Measurements from ENCODE around the gene PIBF1.
"Not testable (repeated sequence)": the region's sequence is repeated elsewhere in the genome, so short reads cannot be mapped to it uniquely, and the experiment has no call there.

The PIBF1 gene

DNA sequence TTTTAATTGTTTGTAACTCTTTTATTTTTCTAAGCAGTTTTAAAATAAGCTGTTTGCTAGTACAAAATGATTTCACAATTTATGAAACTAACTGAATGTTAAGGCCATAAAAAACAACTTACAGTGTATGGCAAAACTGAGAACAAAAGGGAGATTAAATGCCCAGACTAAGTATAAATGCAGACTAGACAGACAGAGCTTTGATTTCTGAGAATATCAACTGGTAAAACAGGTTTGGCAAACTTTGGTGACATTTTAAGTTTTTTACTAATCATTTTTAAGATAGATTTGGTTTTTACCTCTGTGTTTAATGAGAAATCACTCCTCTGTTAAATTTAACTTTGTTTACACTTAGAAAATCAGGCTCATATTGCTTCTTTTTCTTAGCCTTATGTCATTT lies 149.4 kb downstream of the PIBF1 start:
- no peak for DNase-seq

DNA sequence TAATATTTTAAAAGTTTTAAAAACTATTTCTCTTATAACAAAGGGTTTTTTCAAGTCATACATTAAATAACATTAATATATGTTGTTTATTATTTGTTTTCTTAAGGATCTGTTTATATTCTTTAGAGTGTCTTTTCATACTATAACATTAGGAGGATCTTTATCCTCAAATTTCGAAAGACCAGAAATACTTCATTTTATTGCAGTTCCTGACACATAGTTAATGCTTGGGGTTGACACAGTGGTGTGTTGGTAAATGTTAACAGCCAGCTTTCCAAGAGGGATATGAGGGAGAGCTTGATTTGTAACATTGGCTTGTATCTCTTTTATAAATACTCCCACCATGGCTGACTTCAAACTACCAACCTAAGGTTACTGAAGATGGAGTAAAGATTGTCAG lies 150.3 kb downstream of the PIBF1 start:
- DNase-seq, result no peak

DNA sequence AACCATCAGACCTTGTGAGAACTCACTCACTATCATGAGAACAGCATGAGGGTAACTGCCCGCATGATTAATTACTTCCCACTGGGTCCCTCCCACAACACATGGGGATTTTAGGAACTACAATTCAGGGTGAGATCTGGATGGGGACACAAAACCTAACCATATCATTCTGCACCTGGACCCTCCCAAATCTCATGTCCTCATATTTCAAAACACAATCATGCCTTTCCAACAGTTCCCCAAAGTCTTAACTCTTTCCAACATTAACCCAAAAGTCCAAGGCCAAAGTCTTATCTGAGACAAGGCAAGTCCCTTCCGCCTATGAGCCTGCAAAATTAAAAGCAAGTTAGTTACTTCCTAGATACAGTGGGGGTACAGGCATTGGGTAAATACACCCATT lies 164.3 kb downstream of the PIBF1 start:
- not testable (repeated sequence) for DNase-seq

DNA sequence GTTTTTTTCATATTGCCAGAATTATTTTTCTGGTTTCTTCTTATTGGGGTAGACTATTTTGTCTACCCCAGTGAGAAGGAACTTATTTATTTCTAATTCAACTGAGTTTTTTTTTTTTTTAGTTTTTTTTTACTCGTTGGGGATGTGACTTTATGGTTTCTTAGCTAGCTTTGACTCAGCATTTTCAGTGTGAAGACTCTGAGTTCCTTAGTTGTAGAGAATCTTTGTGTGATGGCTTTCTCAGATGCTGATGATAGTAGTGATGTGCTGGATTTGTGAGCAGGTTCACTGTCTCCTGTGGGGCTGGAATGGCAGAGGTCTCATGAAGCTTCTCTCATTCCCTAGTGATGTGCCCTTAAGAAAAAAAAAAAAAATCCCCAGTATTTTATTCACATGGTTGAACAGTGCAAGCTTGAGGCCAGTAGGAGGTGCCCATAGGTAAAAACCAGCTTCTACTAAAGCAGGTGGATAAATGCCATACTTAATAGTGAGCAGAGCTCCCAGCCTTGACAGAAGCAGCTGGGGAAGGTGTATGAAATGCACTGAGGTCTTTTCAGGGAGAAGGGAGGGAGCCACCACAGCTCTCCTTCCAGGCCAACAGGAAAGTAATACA lies 170.7 kb downstream of the PIBF1 start:
- DNase-seq, result no peak

DNA sequence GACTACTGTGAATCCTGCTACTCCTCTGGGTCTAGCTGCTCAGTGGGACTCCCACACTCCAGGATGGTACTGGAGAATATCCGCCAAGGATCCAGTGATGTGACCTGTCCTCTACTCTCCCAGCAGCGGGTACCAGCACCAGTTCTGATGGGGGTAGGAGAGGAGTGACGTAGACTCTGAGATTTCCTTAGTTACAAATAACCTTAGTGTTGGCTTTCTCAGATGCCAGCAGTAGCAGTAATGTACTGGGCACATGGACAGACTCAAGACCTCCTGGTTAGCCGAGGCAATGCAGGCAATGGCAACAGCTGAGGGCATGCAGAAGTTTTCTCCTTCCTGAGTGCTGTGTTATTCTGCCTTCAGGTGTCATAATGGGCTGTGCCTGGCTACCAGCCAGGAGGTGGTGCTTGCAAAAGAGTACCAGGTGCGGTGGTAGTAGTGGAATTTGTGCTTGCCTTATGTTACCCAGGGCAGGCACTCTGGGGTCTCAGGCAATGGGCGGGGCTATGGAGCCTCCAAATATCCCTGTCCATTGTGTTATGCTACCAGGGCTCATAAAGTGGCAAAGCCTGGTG lies 171.5 kb downstream of the PIBF1 start:
- DNase-seq, result no peak

DNA sequence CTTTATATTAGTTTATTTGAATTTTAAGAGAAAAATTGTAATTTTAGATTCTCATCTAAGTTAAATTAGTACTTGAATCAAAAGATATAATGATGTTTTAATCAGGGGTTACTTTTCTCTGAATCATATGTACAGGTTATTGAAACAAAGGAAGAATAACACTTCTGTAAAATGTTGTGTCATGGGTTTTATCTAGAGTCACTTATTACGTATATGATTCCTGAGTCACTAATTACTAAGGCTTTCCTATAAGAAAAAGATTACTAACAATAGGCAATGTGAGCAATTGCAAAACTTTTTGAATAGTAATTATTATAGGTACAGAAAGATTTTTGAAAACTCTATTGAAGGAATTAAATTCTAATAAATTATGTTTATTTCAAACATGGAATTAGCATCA lies 177.7 kb downstream of the PIBF1 start:
- no peak for DNase-seq

DNA sequence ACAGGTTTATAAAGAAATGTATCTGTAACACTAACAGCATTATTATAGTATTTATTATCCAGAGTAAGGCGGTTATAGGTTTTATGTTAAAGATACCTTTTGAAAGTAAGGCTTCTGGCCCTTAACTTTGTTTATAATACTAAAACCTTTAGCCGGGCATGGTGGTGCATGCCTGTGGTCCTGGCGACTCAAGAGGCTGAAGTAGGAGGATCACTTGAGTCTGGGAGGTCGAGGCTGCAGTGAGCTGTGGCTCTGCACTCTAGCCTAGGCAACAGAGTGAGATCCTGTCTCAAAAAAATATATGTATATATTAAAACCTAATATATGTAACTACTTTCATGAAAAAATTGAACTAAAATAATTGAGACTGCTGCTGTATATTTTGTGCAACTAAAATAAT lies 178.2 kb downstream of the PIBF1 start:
- DNase-seq, result no peak

DNA sequence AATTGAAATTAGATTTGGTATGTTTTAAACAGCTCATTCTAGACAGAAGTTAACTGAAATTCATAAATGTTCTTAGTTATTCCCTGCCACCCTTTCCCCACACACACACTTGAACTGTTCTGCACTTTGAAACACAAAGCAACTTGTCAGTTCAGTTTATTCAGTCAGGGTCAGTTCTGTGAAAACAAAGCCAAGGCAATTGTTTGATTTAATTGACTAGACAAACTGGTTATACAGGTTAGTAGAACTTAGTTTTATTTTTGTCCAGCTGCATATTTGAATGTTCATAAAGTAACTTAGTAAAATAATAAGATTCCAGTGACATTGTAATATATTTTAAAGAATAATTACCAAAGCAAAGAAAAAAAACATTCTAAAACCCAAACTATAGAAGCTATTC lies 178.6 kb downstream of the PIBF1 start:
- no peak for DNase-seq

DNA sequence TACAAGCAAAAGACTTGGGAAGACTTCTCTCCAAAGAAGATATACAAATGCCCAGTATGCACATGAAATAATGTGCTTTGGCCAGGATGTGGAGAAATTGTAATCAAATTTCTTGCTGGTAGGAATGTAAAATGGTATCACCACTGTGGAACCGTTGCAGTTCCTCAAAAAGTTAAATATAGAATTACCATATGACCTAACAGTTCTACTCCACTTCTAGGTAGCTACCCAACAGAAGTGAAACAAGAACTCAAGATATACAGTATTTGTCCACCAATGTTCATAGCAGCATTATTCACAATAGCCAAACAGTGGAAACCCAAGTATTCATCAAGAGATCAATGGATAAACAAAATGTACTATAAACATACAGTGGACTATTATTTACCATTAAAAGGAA lies 181.8 kb downstream of the PIBF1 start:
- DNase-seq, result no peak

DNA sequence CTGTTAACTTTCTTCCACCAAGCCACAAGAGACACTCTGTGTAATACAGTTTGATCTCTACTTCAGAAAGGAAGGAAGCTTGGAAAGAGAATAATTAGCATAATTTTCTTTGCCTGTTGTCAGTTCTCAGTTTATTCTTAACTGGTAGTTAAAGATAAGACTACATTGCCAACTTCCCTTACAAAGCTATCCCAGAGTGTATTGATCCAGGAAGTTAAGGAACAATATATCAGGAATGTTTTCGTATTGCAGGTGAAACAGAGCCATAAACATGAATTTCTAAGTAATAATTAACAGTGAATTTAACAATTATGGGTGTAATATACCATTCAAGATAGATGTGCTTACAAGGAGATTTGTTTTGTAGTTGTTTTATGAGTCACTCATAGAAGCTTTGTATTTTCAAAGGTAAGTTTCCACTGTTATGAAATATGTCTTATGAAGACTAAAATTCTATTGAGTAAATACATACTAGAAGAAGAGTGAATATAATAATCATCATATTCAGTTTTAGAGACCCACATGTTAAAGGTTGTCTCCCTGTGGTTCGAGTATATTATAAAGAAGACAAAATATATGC lies 188.5 kb downstream of the PIBF1 start:
- no peak for DNase-seq

DNA sequence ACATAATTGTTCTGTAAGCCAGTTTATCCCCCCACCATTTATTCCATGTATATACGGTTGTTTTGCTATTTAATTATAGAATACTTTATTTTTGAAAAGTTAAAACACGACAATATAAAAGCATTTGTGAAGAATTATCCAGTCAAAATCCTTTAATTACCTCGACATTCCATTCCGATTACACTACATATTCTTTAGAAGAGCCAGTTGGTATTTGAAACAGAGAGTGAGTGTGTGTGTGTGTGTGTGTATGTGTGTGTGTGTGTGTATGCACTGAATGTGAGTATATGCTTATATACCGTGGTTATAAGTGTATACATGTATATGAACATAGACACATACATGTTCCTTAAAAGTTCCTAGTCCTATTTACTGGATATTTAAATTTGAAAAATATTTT lies 189.0 kb downstream of the PIBF1 start:
- no peak for DNase-seq

DNA sequence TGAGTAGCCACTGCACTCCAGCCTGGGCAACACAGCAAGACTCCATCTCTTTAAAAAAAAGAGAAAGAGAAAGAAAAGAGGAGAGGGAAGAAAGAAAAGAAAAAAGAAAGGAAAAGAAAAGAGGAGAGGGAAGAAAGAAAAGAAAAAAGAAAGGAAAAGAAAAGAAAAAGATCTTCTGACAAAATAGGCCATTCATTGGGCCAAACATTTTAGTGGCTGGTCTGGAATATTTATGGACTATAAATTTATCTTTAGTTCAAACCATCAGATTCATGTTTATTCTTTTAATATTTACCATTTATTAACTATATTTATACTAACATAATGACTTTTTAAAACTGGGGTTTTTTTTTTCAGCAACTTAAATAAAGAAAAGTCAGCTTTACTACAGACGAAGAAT lies 191.3 kb downstream of the PIBF1 start:
- DNase-seq, result no peak

DNA sequence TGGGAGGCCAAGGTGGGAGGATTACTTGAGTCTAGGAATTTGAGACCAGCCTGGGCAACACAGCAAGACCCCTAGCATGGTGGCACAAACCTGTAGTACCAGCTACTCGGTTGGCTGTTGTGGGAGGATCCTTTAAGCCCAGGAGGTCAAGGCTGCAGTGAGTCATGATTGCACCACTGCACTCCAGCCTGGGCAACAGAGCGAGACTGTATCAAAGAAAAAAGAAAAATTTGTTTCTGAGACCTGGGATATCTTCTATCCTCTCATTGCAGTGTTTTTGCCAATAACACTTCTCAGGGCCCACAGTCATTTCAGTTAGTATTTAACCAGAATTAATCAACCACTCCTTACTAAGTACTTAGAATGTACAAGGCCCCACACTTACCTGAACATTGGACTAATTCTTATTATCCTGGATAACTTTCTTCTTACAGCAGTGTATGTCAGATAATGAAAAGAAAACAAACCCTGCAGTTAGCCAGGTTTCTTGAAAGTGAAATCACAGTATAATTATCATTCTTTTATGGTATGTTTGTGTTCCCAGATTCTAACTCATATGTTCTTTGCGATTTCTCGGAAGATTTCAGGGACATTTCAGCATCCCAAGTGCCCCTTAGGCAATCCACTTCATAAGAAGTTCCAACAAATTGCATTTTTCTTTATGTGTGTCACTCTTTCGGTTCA lies 201.3 kb downstream of the PIBF1 start:
- DNase-seq, result no peak

DNA sequence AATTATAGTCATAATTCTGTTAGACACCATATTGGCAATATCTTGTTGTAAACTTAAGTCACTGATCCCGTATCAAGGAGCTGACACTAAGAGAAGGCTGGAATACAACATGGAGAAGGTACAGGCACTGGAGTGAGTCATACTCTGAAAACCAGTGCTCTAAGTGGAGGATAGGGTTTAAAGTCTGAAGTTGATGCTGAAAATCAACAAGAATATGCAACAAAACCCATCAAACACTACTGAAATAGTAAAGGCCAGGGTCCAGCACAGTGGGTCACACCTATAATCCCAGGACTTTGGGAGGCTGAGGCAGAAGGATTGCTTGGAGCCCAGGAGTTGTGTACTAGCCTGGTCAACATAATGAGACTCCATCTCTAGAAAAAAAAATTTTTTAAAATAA lies 203.7 kb downstream of the PIBF1 start:
- no peak for DNase-seq

DNA sequence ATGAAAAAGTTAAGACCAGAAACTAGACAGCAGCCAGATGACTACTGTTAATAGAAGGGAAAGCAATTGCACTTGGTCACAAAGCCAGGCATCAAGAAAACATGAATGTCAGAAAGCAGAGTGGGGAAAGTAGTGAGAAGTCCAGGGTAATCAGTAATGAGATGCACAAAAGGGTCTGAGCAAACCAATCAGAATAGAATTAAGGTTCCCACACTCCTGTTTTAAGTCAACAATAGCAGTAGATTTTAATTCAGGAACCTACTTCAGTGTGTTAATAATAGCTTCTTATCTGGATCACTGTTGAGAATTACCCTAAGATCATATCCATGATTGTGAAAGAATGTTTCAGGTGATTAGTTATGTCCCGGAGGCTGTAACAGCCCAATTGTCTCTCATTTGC lies 204.3 kb downstream of the PIBF1 start:
- DNase-seq, result no peak

DNA sequence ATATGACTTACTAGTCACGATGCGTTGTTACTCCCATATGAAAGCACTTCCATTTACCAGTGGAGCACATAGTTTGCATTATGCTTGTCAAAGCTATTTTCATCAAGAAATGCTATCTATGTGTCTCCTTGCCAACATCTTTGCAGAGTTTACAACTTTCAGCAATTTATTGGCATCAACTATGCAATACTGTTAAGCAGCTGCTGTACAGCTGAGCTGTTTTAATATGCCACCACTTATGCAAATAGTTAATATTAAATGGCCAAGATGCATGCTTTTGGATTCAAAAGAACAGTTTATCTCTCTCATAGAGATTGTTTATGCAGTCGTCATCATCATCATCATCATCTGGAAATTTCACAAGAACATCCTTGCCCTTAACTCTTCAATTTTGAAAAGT lies 209.0 kb downstream of the PIBF1 start:
- no peak for DNase-seq

DNA sequence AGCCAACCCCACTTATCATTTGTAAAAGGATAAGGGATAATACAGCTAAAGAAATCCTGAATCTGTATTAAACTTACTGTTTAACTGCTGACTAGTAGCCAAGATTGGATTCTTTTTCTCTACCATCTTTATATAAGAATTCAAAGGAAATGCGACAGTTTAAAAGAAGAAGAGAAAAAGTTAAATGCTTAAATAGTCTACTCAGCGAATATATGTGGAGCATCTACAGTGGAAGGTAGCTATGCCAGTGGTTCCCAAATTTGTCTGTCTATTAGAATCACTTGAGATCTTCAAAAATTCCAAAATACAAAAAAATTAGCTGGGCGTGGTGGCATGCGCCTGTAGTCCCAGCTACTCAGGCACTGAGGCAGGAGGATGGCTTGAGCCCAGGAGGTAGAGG lies 216.1 kb downstream of the PIBF1 start:
- no peak for DNase-seq

DNA sequence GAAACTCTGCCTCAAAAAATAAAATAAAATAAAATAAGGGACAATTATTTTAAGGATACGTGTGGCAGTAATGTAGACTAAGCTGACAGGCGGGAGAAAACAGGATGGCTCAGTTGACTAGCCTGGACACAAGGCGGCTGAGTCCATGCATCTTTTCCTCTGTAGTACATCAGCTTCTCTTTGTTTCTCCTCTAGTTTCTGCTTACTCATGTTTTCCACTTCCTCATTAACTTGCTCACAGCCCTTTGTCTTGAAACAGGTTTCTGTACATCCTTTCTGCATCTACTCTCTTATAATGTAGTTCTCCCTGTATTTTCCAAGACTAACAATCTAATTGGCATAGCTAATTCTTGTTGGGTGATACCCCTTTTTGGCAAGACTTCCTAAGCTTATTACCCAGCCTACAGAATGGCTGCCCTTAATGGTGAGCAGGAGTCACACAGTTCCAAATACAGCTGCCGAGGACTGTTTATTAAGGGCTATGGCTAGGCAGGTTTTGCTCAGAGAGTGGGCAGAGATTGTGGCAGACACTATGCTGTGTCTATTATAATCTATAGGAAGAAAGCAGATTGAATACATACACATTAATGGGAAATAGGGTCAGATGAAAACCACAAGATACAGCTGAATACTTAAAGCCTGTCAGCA lies 218.2 kb downstream of the PIBF1 start:
- no peak for DNase-seq

DNA sequence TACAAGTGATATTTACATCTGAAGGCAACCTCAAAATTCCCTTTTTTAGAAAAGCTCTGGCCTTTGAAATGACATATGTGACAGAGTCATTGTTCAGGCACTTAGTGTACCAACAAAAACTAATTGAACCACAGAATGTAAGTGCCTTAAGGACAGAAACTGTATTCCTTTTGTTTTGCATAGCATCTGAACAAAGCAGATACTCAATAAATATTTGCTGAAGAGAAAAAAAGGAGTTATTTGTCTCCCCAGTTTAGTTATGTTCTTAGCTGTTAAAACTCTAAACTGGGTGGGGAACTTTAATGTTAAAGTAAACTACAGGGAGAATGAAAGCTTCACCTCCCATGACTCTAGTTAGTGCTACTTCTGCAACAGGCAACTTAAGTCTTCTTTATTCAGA lies 220.0 kb downstream of the PIBF1 start:
- no peak for DNase-seq

DNA sequence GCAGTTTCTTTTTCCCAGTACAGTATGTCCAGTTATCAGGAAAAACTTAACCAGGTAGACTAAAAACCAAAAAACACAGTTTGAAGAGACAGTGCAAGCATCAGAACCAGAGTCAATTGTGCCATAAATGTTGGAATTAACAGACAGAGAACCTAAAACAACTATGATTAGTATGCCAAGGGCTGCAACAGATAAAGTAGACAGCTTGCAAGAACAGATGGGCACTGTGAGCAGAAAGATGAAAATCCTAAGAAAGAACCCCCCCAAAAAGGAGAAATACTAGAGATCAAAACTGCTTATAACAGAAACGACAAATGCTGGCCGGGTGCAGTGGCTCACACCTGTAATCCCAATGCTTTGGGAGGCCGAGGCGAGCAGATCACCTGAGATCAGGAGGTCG lies 229.8 kb downstream of the PIBF1 start:
- no peak for DNase-seq

DNA sequence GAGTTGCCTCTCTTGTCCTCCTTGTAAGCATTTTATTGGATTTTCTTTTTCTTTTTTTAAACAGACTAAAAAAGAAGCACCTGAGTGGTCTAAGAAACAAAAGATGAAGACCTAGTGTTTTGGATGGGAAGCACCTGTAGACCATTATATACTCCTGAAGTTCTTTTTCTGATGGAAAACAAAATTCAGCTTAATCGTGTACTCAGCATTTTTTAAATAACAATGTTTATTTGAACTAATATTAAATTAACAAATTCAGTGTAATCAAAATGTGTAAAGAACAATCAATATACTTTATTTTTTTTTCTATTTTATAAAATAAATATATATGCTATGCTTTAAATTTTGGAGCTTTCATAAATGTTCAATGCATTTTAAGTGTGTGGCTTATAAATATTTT lies 233.9 kb downstream of the PIBF1 start:
- DNase-seq, result no peak

DNA sequence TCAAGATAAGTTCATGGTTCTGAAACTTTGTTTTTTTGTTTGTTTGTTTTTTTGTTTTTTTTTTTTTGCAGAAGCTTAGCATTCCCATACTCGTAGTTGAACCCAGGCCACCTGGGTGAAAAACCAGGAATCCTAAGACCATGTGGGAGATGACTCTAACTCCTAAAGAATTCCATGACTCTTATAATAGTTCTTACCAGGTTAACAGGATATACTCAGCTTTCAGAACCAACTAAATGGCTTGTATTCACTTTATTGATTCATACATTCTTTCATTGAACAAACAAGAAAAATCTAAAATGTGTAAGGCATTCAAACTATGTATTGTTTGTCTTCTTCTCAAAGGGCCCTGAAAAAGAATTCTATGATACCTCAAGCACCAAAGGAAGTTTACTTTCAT lies 236.4 kb downstream of the PIBF1 start:
- DNase-seq, result no peak

DNA sequence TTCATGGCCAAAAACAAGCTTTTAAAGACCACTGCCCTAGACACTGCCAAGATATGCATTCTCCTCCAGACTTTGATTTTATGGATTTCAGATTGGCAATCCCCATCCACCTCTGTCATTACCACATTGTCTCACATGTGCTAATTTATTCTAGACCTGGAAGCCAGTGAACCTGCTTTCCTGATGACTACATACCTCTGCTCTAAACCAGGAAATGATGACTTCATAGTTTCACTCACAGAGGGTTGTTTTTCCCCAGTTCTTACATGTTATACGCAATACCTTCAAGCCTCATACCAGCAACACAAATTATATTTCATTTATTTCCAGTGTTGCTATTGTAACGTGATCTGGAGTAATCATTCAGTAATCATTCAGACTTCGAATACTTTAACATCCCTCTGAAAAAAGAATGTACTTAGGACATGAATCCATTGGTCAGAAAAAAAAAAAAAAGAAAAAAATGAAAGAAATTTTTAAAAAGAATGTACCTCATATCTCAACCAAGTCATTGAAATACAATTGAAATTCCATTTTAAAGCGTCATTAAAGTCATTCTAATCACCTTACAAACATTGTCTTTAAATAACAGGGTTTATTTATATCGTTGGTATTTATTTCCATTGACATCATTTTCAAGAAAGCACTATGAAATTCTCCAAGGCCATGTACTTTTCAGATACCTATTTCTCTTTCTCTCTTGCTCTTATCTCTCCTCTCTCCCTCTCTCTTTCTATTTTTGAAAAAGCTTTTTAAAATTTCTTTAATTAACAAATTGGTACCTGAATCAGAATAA lies 243.5 kb downstream of the PIBF1 start:
- DNase-seq, result no peak
